Karpas-422 (cell line): ENCODE measurements around the gene TSSK3. TPM values are rescaled to one million over a fixed set of nuclear protein-coding genes. Genes with fewer than 3 reads are reported as not detected.
A peak's percentile ranks its signal among the peaks of the same experiment; 100 is the strongest.

ENCODE experiments used
- DNase-seq: peaks from one replicate; pipeline ENCODE4 v3.0.0-alpha.2; 2015
- H2AFZ ChIP-seq: fragments of 200-600 bp; sonication (generic); 2 replicates; pipeline ENCODE4 v1.6.1; 2014; ENCODE audit warnings: antibody characterized with exemption, low read length, mixed read lengths
- H3K27ac ChIP-seq: fragments of 200-600 bp; sonication (generic); 2 replicates; pipeline ENCODE4 v1.5.1; 2014; ENCODE audit warnings: mild to moderate bottlenecking, low read length, moderate library complexity
- H3K27me3 ChIP-seq: fragments of 200-600 bp; sonication (generic); 2 replicates; pipeline ENCODE4 v1.6.1; 2014; ENCODE audit warnings: low read length, mixed read lengths
- H3K36me3 ChIP-seq: fragments of 200-600 bp; sonication (generic); 2 replicates; pipeline ENCODE4 v1.6.1; 2014; ENCODE audit warnings: low read length, mixed read lengths; ENCODE audit not compliant: insufficient read depth
- H3K4me1 ChIP-seq: fragments of 200-600 bp; sonication (generic); 2 replicates; pipeline ENCODE4 v1.6.1; 2014; ENCODE audit warnings: mild to moderate bottlenecking, low read length, mixed read lengths
- H3K4me2 ChIP-seq: fragments of 200-600 bp; sonication (generic); 2 replicates; pipeline ENCODE4 v1.6.1; 2014; ENCODE audit warnings: low read length, low read depth, mild to moderate bottlenecking; ENCODE audit not compliant: poor library complexity, severe bottlenecking
- H3K4me3 ChIP-seq: fragments of 200-600 bp; sonication (generic); 2 replicates; pipeline ENCODE4 v1.5.1; 2014; ENCODE audit warnings: mild to moderate bottlenecking, antibody characterized with exemption, low read length, mixed read lengths
- H3K79me2 ChIP-seq: fragments of 200-600 bp; sonication (generic); 2 replicates; pipeline ENCODE4 v1.6.1; 2014; ENCODE audit warnings: mild to moderate bottlenecking, low read length, mixed read lengths
- H3K9ac ChIP-seq: fragments of 200-600 bp; sonication (generic); 2 replicates; pipeline ENCODE4 v1.6.0; 2014; ENCODE audit warnings: low read length
- H3K9me2 ChIP-seq: fragments of 200-600 bp; sonication (generic), shearing (Covaris generic); replicated peaks from 2 replicates; pipeline ENCODE4 v1.6.0; 2014; ENCODE audit warnings: mild to moderate bottlenecking, low read length, moderate library complexity; ENCODE audit not compliant: insufficient read depth
- H3K9me3 ChIP-seq: fragments of 300-700, 200-600 bp; sonication (generic); 2 replicates; pipeline ENCODE4 v1.6.1; 2014; ENCODE audit warnings: low read length, mixed read lengths
- H4K20me1 ChIP-seq: fragments of 200-600 bp; sonication (generic); 2 replicates; pipeline ENCODE4 v1.6.1; 2014; ENCODE audit warnings: mild to moderate bottlenecking, antibody characterized with exemption, low read length, low read depth; ENCODE audit not compliant: insufficient read depth
- total RNA-seq: library from RNA; depleted of rRNA; stranded (reverse); fragments of >200 nt; shearing (Covaris generic); gene quantifications from 2 replicates; pipeline ENCODE4 v1.2.3, GENCODE V29; 2014; ENCODE audit warnings: low replicate concordance

Gene TSSK3
- total RNA-seq, 1 experiment from 2014 or later, result 1.4 TPM

- no peaks in the 10 kb centered on the region for H3K9me3 ChIP-seq
- H4K20me1 ChIP-seq, result no peaks in the 10 kb centered on the region
- no peak overlapping the region for H3K4me3 ChIP-seq
- H3K9me2 ChIP-seq, result no peaks in the 10 kb centered on the region
- H3K27me3 ChIP-seq, result no peaks in the 10 kb centered on the region
- H3K36me3 ChIP-seq, result peaks cover 7% of the 10 kb centered on the region
- no peak for DNase-seq
- H3K79me2 ChIP-seq, result no peaks in the 10 kb centered on the region
- no peak overlapping the region for H3K27ac ChIP-seq
- H3K4me1 ChIP-seq, result no peaks in the 10 kb centered on the region
- H3K4me2 ChIP-seq, result no peak overlapping the region
- no peak overlapping the region for H2AFZ ChIP-seq
- no peak overlapping the region for H3K9ac ChIP-seq
These were observed 15.3 kb downstream of the TSSK3 start for GRCh38 chr1:32377541-32378220.

- Histone ChIP-seq H3K79me2 (no peaks in the 10 kb centered on the region), H3K4me3 (no peak overlapping the region), H3K27me3 (no peaks in the 10 kb centered on the region), H3K4me2 (no peak overlapping the region), H3K27ac (no peak overlapping the region), H2AFZ (no peak overlapping the region), H3K9me3 (no peaks in the 10 kb centered on the region), H3K4me1 (no peaks in the 10 kb centered on the region), H4K20me1 (no peaks in the 10 kb centered on the region), H3K36me3 (peaks cover 16% of the 10 kb centered on the region), H3K9ac (no peak overlapping the region), H3K9me2 (no peaks in the 10 kb centered on the region)
- DNase-seq, result no peak
These were observed 17.7 kb downstream of the TSSK3 start for GRCh38 chr1:32380057-32380456.

GRCh38 chr1:32386676-32387392, 24.5 kb downstream of the TSSK3 start:
- Histone ChIP-seq H4K20me1 (no peaks in the 10 kb centered on the region), H3K9ac (no peak overlapping the region), H3K9me2 (no peaks in the 10 kb centered on the region), H3K36me3 (peaks cover 15% of the 10 kb centered on the region; the same call in 1 of the 2 replicates), H3K9me3 (no peaks in the 10 kb centered on the region), H2AFZ (no peak overlapping the region), H3K4me3 (no peak overlapping the region), H3K27ac (no peak overlapping the region), H3K4me1 (no peaks in the 10 kb centered on the region), H3K79me2 (peaks cover 5% of the 10 kb centered on the region; the same call in 1 of the 2 replicates), H3K4me2 (no peak overlapping the region), H3K27me3 (no peaks in the 10 kb centered on the region)
- no peak for DNase-seq

GRCh38 chr1:32388641-32389040, 26.3 kb downstream of the TSSK3 start:
- H3K9ac ChIP-seq, result no peak overlapping the region
- H4K20me1 ChIP-seq, result no peaks in the 10 kb centered on the region
- no peaks in the 10 kb centered on the region for H3K9me3 ChIP-seq
- DNase-seq, result no peak
- peaks cover 9% of the 10 kb centered on the region for H3K4me1 ChIP-seq
- no peak overlapping the region for H3K4me2 ChIP-seq
- H3K36me3 ChIP-seq, result peaks cover 11% of the 10 kb centered on the region; the same call in 1 of the 2 replicates
- H3K4me3 ChIP-seq, result no peak overlapping the region
- H3K79me2 ChIP-seq, result peaks cover 23% of the 10 kb centered on the region
- H3K9me2 ChIP-seq, result no peaks in the 10 kb centered on the region
- no peak overlapping the region for H2AFZ ChIP-seq
- H3K27me3 ChIP-seq, result no peaks in the 10 kb centered on the region
- no peak overlapping the region for H3K27ac ChIP-seq

DNA sequence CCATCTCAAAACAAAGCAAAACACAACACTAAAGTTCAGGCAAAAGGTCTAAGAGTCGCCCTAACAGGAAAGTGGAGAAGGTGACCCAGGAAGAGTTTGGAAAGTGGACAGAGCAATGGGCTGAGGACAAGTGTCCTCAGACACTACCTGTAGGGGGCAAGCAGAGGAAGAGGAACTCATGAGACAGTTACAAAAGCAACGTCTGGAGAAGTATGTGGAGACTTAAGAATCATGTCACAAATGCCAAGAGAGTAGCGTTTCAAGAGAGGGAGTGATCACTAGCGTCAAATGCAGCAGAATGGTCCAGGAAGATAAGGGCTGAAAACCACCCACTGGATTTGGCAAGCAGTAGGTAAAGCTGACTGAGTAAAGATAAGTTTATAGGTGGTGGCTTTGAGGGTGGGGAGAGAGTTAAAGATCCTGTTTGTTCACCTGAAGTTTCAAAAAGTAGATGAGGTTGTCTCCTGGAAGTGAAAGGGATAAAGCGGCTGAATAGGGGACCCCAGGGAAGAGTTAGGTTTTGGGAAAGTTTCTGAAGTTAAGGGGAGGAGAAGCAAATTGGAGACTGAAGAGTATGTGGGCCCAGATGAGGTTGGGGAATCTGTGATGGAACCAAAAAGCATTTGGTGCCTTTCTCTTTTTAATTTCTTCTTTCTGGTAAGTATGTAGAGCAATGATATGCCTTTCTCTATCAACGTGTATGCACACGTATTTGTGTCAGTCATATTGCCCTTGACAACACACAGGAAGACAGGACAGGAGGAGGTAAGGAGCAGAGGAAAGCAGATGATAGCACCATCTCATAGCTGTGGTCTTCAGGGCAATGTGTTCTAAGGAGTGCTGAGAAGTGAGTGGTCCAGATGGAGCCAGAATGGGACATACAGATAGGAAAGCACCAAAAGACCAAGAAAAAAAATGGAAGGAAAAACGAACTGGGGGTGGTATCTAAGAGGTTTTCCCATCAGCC, 28.8 kb downstream of the TSSK3 start:
- H3K9ac ChIP-seq, result no peak overlapping the region
- H3K27ac ChIP-seq, result no peak overlapping the region
- H3K4me3 ChIP-seq, result no peak overlapping the region
- H2AFZ ChIP-seq, result no peak overlapping the region
- H3K79me2 ChIP-seq, result peaks cover 28% of the 10 kb centered on the region
- DNase-seq, result no peak
- H3K27me3 ChIP-seq, result no peaks in the 10 kb centered on the region
- peaks cover 6% of the 10 kb centered on the region; the same call in 1 of the 2 replicates for H3K36me3 ChIP-seq
- H3K4me1 ChIP-seq, result peaks cover 16% of the 10 kb centered on the region
- H3K4me2 ChIP-seq, result no peak overlapping the region
- H4K20me1 ChIP-seq, result no peaks in the 10 kb centered on the region
- no peaks in the 10 kb centered on the region for H3K9me2 ChIP-seq
- no peaks in the 10 kb centered on the region for H3K9me3 ChIP-seq

- H3K36me3 ChIP-seq, result peaks cover 3% of the 10 kb centered on the region; the same call in 1 of the 2 replicates
- H3K9me2 ChIP-seq, result no peaks in the 10 kb centered on the region
- H3K4me3 ChIP-seq, result no peak overlapping the region
- H3K79me2 ChIP-seq, result peaks cover 28% of the 10 kb centered on the region
- no peaks in the 10 kb centered on the region for H3K9me3 ChIP-seq
- no peaks in the 10 kb centered on the region for H3K27me3 ChIP-seq
- H3K9ac ChIP-seq, result no peak overlapping the region
- no peak for DNase-seq
- H3K4me1 ChIP-seq, result peaks cover 16% of the 10 kb centered on the region
- no peaks in the 10 kb centered on the region for H4K20me1 ChIP-seq
- H3K4me2 ChIP-seq, result peak overlapping the region; percentile 6
- H2AFZ ChIP-seq, result no peak overlapping the region
- no peak overlapping the region for H3K27ac ChIP-seq
These were observed 30.0 kb downstream of the TSSK3 start for GRCh38 chr1:32392325-32392724.

DNA sequence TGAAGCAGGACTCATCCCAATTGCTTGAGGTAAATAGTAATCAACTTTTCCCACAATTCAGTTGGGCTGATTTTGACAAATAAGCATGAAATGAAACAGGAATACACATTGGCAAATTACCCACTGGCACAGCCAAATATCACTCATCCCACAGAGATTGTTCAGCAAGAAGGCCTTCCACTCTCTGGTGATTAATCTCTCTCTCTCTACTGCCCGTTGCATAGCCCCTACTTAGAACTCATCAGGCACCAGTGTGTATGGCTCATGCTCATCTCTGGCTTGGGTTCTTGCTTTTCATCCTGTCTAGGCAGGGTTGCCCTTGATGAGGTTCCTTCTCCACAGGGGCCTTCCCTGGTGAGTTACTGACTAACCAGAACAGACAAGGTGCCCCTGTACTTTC, 30.8 kb downstream of the TSSK3 start:
- peak overlapping the region; percentile 84 for H3K9ac ChIP-seq
- peak overlapping the region; percentile 97 for H3K4me2 ChIP-seq
- H3K27me3 ChIP-seq, result no peaks in the 10 kb centered on the region
- H2AFZ ChIP-seq, result no peak overlapping the region
- peaks cover 3% of the 10 kb centered on the region; the same call in 1 of the 2 replicates for H3K36me3 ChIP-seq
- no peak for DNase-seq
- peaks cover 28% of the 10 kb centered on the region for H3K79me2 ChIP-seq
- no peak overlapping the region for H3K27ac ChIP-seq
- peak overlapping the region; percentile 92 for H3K4me3 ChIP-seq
- H3K9me3 ChIP-seq, result no peaks in the 10 kb centered on the region
- peaks cover 16% of the 10 kb centered on the region for H3K4me1 ChIP-seq
- no peaks in the 10 kb centered on the region for H4K20me1 ChIP-seq
- H3K9me2 ChIP-seq, result no peaks in the 10 kb centered on the region

- Histone ChIP-seq H3K79me2 (peaks cover 28% of the 10 kb centered on the region), H4K20me1 (no peaks in the 10 kb centered on the region), H3K9ac (peak overlapping the region; percentile 84), H3K9me3 (no peaks in the 10 kb centered on the region), H3K27me3 (no peaks in the 10 kb centered on the region), H2AFZ (peak overlapping the region; percentile 74; the same call in 1 of the 2 replicates), H3K4me2 (peak overlapping the region; percentile 97), H3K9me2 (no peaks in the 10 kb centered on the region), H3K27ac (no peak overlapping the region), H3K4me3 (peak overlapping the region; percentile 92), H3K4me1 (peaks cover 16% of the 10 kb centered on the region), H3K36me3 (peaks cover 3% of the 10 kb centered on the region; the same call in 1 of the 2 replicates)
- DNase-seq, result peak; percentile 61
These were observed 31.4 kb downstream of the TSSK3 start for GRCh38 chr1:32393832-32394140.
